OCI-LY7 (cell line): ENCODE results near the gene MEAK7.

Source experiments
- CTCF ChIP-seq: fragments of 200-600 bp; sonication (generic); conservative IDR thresholded peaks from 2 replicates; pipeline ENCODE4 v1.5.1; 2014; ENCODE audit warnings: mild to moderate bottlenecking, antibody characterized with exemption, low read length, moderate library complexity, mixed read lengths
- EZH2phosphoT487 ChIP-seq: fragments of 200-600 bp; sonication (generic); IDR thresholded peaks from 2 replicates; pipeline ENCODE4 v1.6.1; 2018; ENCODE audit warnings: low read depth, borderline replicate concordance, mild to moderate bottlenecking, mixed run types, antibody characterized with exemption, low read length, moderate library complexity, mixed read lengths

GRCh38 chr16:84465154-84465553 is 39.3 kb downstream of the MEAK7 start:
- TF ChIP-seq CTCF (no peak), EZH2phosphoT487 (no peak)
